Smooth muscle cell (in vitro differentiated cells): ENCODE results near the gene PFDN1. TPM values are rescaled to one million over a fixed set of nuclear protein-coding genes. Genes with fewer than 3 reads are reported as not detected.

ENCODE experiments used
- DNase-seq: peaks from one replicate; lab custom pipeline; 2025; ENCODE audit not compliant: unreplicated experiment; lab: John Stamatoyannopoulos, UW
- H2AFZ ChIP-seq: fragments of 200-600 bp; sonication (generic); 2 replicates; pipeline ENCODE4 v1.6.0; 2016; ENCODE audit warnings: antibody characterized with exemption, low read depth, mild to moderate bottlenecking
- H3F3A ChIP-seq: fragments of 200-600 bp; sonication (generic); 2 replicates; pipeline ENCODE4 v1.6.0; 2017; ENCODE audit warnings: antibody characterized with exemption, low read depth
- H3K27ac ChIP-seq: fragments of 200-600 bp; sonication (generic); 2 replicates; pipeline ENCODE4 v1.5.1; 2016; ENCODE audit warnings: low read depth, mild to moderate bottlenecking
- H3K27me3 ChIP-seq: fragments of 200-600 bp; sonication (generic); 2 replicates; pipeline ENCODE4 v1.6.1; 2016; ENCODE audit warnings: low read depth, mild to moderate bottlenecking
- H3K36me3 ChIP-seq: fragments of 200-600 bp; sonication (generic); 2 replicates; pipeline ENCODE4 v1.5.1; 2016; ENCODE audit warnings: low read depth
- H3K4me1 ChIP-seq: fragments of 200-600 bp; sonication (generic); 2 replicates; pipeline ENCODE4 v1.5.1; 2016; ENCODE audit warnings: low read depth
- H3K4me2 ChIP-seq: fragments of 200-600 bp; sonication (generic); 2 replicates; pipeline ENCODE4 v1.6.0; 2016; ENCODE audit warnings: mild to moderate bottlenecking
- H3K4me3 ChIP-seq: fragments of 200-600 bp; sonication (generic); 2 replicates; pipeline ENCODE4 v1.5.1; 2016; ENCODE audit warnings: mild to moderate bottlenecking
- H3K79me2 ChIP-seq: fragments of 200-600 bp; sonication (generic); 2 replicates; pipeline ENCODE4 v1.6.0; 2016; ENCODE audit warnings: low read depth, mild to moderate bottlenecking
- H3K9ac ChIP-seq: fragments of 200-600 bp; sonication (generic); 2 replicates; pipeline ENCODE4 v1.6.0; 2016; ENCODE audit warnings: low read depth
- H3K9me3 ChIP-seq: fragments of 200-600 bp; sonication (generic); replicated peaks from 2 replicates; pipeline ENCODE4 v1.5.1; 2016; ENCODE audit warnings: low read depth
- H4K20me1 ChIP-seq: fragments of 200-600 bp; sonication (generic); 2 replicates; pipeline ENCODE4 v1.6.0; 2016; ENCODE audit warnings: low read depth
- CTCF ChIP-seq: fragments of 200-600 bp; sonication (generic); IDR thresholded peaks from 2 replicates; pipeline ENCODE4 v1.5.1; 2017; ENCODE audit warnings: borderline replicate concordance, mild to moderate bottlenecking, antibody characterized with exemption; ENCODE audit not compliant: insufficient read depth, poor library complexity, severe bottlenecking
- WGBS: methylation state at CpG from one replicate; pipeline ENCODE4 v1.1.7; 2016; ENCODE audit warnings: low lambda C conversion rate; 5-methylcytosine and 5-hydroxymethylcytosine counted together
- polyA plus RNA-seq: library from polyadenylated mRNA; unstranded; fragments of >200 nt; fragmentation: Nextera tagmentation; extraction: Ambion mirVana; gene quantifications from 2 replicates; pipeline ENCODE4 v1.2.1, GENCODE V29; 2016
- total RNA-seq: library from RNA; depleted of rRNA; stranded (reverse); fragments of >200 nt; gene quantifications from 2 replicates; pipeline ENCODE4 v1.2.3, GENCODE V29; 2014

Gene PFDN1
- total and polyA plus RNA-seq, 2 experiments from 2014 or later: 145 to 154 TPM

DNA sequence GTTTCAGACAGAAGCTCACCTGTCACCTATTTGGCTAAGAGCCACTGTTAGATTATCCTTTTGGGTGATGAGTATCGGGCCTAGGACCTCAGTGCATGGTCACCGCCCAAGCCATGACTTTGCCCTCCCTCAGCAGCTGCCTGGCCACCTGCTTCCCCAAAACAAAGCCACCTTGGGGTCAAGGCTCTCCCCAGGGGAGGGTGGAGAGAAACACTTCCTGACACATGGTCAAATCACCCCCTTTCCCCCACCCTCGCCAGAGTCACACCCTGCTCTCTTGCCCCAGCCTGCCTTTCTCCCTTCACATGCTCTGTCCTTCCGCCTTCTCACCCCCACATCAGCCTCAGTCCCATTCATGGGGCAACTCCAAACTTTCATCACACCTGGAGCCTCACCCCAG lies 45.2 kb upstream of the PFDN1 start:
- Histone ChIP-seq H3K79me2 (peaks cover 25% of the 10 kb centered on the region), H3K4me2 (no peak overlapping the region), H3F3A (peaks cover 6% of the 10 kb centered on the region), H3K36me3 (no peaks in the 10 kb centered on the region), H4K20me1 (peaks cover 27% of the 10 kb centered on the region), H3K27ac (no peak overlapping the region), H2AFZ (no peak overlapping the region), H3K9me3 (no peaks in the 10 kb centered on the region), H3K4me3 (no peak overlapping the region), H3K4me1 (peaks cover 10% of the 10 kb centered on the region), H3K9ac (no peak overlapping the region), H3K27me3 (no peaks in the 10 kb centered on the region)
- DNase-seq: no peak
- no peak for TF ChIP-seq CTCF
- 85% methylated on average over 4 of the region's 4 CpGs for whole genome bisulfite sequencing

- WGBS: 81% methylated on average over 2 of the region's 2 CpGs
- peak overlapping the region; percentile 86 for H3K4me2 ChIP-seq
Measured at GRCh38 chr5:140347360-140347759, 44.5 kb upstream of the PFDN1 start.

DNA sequence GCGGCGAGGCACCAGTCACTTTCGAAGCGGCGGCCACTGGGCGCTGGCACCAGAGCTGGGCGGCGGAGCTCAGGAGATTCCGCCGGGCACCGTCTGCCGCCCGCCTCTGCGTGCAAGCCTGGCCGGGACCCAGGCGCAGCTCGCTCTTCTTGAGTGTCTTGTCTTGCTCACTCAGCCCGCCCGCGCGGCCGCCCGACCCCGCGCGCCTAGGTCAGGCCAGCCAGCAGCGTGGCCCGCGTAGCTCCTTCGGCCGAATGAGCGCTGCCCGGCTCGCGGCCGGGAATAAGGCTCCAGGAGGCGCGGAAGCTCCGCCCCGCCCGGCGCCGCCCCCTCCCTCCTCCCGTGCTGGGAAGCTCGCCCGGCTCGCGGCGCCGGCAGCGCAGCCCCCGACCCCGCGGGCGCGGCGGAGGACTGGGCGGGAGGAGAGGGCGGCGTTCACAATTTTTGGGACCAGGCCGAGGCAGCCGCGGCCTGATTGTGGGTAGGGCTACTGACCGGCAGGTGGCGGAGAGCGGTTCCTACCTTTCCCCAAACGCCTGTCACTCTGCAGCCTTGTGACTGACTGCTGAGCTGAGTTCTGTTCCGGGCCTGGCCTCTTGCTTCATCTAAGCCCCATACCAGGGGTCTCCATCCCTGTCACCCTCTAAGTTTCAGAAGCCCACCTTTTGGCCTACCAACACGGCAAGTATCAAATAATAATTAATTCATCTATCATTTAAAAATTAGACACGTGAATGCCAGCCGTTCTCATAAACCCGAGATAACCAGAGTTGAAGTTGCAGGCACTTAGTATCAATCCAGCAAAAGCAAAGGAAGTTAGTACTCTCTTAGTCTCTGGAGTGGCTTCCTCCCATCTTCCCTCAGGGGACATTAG lies 43.7 kb upstream of the PFDN1 start, which contains the start of gene HBEGF:
Gene HBEGF (minus strand): TSS at position 256 of the 874 bp plus-strand sequence. CDS start 275 bp downstream, outside the sequence.
- Histone ChIP-seq H2AFZ (peak within 1 kb of the TSS; percentile 83), H3K36me3 (no peaks in the 10 kb centered on the region), H3K9me3 (no peaks in the 10 kb centered on the region), H3F3A (peaks cover 6% of the 10 kb centered on the region), H3K4me3 (peak within 1 kb of the TSS; percentile 77), H4K20me1 (peaks cover 40% of the 10 kb centered on the region), H3K4me1 (peaks cover 10% of the 10 kb centered on the region), H3K79me2 (peaks cover 31% of the 10 kb centered on the region), H3K4me2 (peak within 1 kb of the TSS; percentile 86), H3K9ac (peak within 1 kb of the TSS; percentile 76), H3K27me3 (no peaks in the 10 kb centered on the region), H3K27ac (peak within 1 kb of the TSS; percentile 7)
- WGBS: 5% methylated on average over 39 of the region's 72 CpGs
- TF ChIP-seq CTCF: peak; percentile 36
- peak; percentile 47 for DNase-seq

More at GRCh38 chr5:140347360-140347759, 44.5 kb upstream of the PFDN1 start:
- Histone ChIP-seq H3K27me3 (no peaks in the 10 kb centered on the region), H3K79me2 (peaks cover 31% of the 10 kb centered on the region), H3K9me3 (no peaks in the 10 kb centered on the region), H3F3A (peaks cover 6% of the 10 kb centered on the region), H3K36me3 (no peaks in the 10 kb centered on the region), H2AFZ (no peak overlapping the region), H3K9ac (no peak overlapping the region), H4K20me1 (peaks cover 34% of the 10 kb centered on the region), H3K4me1 (peaks cover 10% of the 10 kb centered on the region), H3K27ac (no peak overlapping the region), H3K4me3 (no peak overlapping the region)
- DNase-seq: no peak
- TF ChIP-seq CTCF: no peak
